Activated CD4-positive, CD25-positive, alpha-beta regulatory T cell treated with anti-CD3 and anti-CD28 coated beads, Interleukin-2, amount 50 U/mL, for 24 hours (primary cell): ENCODE data around the gene DCT.
A peak's percentile ranks its signal among the peaks of the same experiment; 100 is the strongest.

Source experiments
- ATAC-seq, 2 donors: fragments of 150-1000 bp; cut with Tn5 transposase; one replicate each; pipeline ENCODE4 v1.10.0; 2021; ENCODE audit warnings: mild to moderate bottlenecking in 1 of 2, moderate library complexity in 1 of 2

Gene DCT

DNA sequence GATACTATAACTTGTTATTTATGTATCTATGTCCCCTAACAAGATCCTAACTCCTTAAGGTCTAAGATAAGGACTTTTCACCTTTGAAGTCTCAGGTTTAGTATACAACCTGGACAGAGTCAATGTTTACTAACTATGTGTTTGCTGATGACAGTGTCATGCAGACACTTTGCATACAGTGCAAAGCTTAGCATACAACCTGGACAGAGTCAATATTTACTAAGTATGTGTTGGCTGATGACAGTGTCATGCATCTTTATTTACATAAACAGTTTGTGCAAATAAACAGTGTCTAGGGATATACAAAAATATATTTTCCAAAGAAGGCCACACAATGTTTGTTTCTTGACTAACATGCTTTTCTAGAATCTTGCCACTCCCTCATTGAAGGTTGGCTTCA is 34.7 kb downstream of the DCT start:
- ATAC-seq: no peak

DNA sequence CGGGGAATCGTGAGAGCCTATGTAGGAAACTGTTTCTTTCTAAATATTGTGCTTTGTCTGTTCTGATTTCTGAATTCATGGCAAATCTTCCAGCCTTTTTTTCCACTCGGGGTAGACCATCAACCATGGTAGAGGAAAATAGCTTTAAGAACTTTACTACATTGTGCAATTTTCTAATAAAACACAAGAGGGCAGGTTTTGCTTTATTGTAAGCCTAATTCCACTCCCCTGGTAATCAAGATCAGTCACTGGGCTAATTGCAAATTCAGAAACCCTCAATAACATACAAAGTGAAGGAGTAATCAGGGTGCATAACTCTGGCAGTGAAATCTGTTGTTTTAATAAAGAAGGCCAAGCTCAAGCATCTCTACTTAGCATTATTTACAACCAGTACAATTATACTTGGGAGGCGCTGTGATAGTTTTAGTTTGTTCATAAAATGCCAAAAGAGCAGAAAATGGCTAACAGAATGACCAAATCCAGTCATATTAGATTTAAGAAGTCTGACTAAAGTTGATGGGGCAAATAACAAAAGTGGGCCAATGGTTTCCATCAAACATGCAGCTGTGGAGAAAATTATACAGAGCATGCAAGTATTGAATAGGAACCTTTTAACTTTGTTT is 43.8 kb downstream of the DCT start:
- peak; percentile 36 to 44 for ATAC-seq

DNA sequence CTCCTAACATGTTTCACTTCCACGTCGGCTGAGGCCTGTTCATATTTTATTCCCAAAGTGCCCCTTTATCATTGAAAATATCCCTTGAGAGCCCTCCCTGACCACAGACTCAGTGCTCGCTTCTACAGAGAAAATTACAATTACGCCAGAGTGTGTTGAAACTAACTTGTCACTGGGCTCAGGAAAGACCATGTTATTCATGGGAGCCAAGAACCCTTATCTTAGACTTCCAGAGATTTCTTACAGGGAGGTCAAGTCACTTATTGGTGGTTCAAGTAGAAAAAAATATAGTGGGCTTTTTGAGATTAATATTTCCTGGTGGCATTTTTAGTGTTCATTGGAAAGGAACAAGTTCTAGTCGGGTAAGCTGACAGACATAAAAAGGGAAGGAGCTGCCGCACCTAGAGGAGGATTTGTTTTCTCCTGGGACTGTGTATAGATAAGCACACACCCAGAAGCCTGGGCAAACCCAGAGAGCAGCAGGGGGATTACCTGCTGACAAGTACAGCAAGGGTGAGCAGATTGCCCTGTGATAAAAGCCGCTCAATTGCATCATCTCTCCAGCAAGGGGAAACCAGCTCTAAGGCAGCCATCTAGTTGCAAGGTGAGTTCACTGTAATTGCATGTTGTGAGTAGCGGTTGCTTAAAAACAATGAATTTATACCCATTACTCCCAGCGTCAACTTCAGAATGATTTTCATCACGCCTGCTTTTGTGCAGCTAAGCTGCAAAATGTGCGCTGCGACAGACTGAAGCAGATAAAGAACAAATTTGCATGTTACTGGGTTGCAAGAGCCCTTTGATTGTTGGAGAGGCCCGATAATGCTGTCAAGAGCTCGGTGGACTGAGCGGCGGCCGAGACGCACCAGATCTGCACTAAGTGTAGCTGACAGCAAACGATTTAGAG is 46.2 kb downstream of the DCT start:
- peak; percentile 70 to 82 for ATAC-seq

DNA sequence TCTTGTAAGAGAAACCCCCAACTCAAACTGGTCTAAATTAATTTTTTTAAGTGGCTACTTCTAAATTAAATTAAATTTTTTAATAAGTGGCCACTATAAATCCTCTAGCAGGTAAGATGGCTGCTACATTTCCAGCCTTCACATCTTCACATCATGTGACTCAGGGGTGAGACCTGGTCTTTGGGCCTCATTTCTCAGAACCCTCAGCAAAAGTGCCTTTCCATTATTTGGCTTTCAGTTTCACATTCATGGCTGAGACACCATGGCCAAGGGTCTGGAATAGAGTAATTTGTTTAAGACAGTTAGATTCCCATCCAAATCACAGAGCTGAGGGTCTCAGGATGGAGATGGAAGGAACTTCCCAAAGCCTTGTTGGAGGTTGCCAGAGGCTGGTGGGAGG is 47.5 kb downstream of the DCT start:
- ATAC-seq: peak; percentile 37 to 64

DNA sequence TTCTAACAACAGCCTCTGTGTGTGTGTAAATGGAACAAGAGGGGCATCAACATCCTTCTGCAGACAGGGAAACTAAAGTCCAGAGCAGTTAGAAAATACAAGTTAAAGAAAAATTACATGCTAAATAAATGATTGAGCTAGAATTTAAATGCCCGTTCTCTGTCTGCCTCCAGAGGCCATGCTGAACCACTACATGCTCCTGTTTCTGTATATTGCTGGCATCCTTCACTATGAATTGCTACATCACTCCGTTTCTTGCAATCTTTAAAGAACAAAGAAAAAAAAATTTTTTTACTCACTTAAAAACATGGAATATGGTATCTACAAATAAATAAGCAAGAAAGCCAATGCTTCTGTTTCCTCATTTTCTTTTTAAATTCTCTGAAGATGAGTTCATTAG is 47.9 kb downstream of the DCT start:
- ATAC-seq: no peak

DNA sequence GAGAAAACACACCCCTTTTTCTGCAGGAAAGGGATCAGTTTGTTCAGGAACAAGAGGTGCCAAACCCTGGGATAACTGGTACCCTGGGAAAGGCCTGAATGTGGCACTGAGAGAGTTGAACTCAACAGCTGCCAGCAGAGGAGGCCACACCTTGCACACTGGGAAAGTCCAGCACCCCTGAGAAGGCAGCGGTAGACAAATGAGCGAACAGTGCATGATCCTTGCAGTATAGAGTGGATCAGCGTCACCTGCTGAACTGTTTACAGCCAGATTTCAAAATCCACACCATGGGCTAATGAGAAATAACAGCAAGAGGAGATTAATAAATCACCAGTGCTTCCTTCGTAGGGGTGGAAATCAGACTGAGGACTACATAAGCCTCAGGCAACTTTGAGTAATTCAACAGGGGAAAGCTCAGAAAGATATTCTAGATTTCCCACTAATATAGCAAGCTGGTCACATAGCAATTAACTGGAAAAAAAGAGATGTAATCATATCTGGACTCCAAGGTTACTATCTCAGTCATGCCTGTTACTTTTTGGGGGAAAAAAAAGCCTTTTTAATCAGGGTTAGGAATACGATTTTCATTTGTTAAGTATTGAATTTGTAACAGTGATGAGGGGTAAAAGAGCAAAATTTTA is 52.0 kb downstream of the DCT start:
- ATAC-seq: no peak

DNA sequence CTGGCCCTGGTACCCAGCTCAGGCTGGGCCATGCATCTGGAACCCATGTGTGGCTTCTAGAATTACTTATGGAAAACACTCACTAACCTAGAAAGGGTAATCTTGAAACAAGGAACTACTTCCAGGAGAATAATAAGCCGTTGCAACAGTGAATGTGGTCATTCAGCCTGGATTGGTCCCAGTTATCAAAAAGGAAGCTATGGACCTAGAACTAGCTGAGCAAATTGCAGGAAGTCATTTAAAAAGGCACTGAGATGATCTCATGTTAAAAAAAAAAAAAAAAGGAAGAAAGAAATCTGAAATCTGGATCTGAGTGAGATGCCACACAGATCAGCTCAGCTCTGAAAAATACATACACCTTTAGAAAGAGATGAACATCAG is 59.6 kb downstream of the DCT start:
- no peak for ATAC-seq

DNA sequence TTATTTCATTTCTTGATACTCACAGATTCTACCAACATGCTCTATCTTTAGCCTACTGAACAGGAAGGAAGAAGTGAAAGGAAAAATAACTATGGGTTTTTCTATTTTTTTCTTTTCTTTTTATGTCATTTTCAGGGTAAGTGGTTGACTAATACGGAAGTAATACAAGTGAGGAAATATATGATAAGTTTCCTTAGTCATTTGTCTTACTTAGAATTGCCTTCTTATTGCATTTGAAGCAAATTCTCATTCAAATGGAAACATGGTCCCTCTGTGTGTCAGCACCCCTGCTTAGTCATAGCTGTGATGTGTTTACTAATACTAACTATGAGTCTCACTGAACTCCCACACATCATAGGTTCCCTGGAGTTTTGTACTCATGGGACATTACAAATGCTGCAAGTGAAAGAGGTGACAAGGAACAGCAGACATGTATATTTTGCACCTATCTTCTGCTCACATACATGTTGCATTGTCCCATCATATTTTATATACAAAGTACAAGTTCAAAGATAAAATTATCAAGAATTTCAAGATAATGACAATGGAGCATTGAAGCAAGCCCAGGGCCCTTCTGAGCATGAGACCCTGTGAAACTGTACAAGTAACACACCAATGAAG is 60.1 kb downstream of the DCT start:
- ATAC-seq: peak; percentile 93 to 97

DNA sequence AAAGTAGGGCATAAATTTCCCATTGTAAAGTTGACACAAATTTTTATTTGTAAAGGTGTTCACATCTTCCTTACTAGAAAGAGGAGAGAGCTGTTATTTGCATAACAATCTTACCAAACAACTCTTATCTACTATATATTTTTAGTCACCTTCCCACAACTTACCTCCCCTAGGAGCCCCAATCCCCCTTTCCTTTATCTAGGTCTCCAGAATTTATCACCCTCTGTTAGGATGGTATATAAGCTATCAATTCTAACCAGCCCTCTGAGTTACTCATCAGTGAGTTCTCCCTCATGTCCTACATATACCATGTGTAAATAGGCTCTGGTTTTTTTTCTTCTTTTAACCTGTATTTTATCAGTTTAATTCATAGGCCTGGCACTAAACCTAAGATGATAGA is 62.2 kb downstream of the DCT start:
- no peak for ATAC-seq

DNA sequence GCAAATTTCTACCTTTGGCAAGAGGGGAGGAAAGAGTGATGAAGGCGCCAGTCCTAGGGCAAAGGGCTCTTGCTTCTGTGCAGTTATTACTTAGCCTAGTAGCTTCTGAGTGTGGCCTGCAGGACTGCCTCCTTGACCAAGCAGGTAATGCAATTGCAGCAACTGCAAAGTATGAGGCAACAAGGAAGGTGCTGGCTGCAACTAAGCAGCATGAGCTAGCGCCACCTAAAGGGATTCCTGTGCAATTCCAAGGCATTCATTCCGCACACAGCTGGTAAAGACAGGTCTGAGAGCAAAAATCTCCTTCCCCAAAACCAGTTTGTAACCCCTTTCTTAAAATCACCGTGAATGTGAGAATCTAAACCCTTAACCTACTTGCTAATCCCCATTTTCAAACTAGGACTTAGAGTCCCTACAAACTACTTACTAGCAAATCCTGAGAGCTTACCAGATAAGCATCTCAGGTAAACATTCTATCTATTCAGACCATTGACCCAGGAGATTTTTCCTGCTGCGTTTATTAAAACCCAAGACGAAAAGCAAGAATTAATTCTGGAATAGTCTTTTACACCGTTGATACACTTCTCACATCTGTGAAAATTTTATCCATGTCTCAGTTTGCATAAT is 62.9 kb downstream of the DCT start:
- no peak for ATAC-seq

DNA sequence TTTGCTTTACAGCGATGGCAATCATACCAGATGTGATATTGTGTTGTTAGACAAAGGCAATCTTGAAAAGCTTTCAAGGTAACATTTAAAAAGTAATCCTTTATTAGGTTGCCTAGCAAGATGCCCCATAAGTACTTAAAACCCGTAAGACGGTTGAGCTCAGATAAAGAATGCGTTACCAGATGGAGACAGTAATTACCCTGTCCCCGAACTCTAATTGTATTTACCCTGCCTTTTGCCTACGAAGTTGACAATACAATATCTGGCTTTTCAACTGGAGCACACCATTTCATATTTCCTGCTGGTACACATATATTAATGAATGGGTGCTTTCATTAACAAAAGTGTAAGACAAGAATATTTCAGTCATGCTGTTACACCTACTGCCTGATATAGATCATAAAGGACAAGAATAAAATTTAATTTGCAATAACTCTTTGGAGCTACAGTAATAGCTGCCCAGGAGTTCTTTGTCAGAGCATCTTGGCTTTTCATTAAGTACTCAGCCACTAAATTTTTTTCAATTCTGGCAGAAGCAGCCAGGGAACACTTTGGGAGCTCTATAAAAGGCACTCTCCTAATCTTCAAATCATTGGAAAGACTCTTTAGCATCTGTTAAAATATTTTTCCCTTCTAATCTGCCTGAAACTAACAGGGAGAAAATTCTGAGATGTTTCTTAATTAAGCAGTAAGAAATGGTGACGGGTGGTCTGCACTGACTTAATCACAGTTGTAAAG is 63.8 kb downstream of the DCT start:
- no peak for ATAC-seq

DNA sequence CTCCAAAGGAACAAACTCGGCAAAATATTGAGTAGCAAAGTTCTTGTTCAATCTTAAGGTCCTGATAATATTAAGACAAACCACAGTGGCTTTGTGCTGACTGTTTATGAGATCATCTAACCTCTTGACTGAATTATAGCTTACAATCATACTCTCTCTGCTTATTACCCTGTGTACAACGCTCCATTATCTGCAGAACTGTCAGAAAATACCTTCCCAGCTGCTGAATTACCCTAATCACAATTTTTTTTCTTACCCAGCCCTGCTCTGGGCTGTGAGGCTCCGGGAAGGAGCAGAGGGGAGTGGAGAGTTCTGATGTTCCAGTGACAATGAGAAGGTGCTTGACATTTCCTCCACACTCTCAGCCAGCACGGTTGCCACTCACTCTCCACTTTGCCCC is 64.8 kb downstream of the DCT start:
- ATAC-seq: no peak

DNA sequence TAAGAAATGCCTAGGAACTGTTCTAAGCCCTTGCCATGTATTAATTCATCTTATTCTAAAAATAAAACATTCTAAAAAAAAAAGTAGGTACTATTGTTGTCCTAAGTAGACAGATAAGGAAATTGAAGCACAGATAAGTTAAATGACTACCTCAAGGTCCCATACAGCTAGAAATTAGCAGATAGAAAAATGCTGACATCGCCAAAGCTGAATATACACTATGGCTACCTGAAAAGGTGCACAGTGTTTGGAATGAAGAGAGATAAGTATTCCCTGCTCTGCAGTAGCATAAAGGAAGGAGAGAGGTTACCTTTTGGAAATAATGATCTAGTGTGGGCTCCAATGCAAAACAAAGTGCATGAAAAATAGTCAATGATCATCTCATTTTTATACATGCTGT is 65.3 kb downstream of the DCT start:
- ATAC-seq: no peak

DNA sequence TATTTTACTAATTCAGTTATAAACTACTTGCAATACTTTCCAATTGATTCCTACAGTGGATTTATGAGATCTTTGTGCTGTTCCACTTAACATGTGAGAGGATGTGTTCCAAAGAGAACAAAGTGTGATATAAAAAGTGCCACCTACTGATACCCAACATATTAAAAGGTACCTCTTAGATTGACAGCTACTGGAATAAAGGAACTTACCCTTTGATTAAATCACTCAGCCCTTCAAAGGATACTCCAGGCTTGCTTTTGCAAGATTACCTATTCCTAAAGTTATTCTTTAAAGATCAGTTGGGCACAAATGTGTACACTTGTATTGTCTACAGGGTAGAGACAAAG is 65.9 kb downstream of the DCT start:
- ATAC-seq: no peak

DNA sequence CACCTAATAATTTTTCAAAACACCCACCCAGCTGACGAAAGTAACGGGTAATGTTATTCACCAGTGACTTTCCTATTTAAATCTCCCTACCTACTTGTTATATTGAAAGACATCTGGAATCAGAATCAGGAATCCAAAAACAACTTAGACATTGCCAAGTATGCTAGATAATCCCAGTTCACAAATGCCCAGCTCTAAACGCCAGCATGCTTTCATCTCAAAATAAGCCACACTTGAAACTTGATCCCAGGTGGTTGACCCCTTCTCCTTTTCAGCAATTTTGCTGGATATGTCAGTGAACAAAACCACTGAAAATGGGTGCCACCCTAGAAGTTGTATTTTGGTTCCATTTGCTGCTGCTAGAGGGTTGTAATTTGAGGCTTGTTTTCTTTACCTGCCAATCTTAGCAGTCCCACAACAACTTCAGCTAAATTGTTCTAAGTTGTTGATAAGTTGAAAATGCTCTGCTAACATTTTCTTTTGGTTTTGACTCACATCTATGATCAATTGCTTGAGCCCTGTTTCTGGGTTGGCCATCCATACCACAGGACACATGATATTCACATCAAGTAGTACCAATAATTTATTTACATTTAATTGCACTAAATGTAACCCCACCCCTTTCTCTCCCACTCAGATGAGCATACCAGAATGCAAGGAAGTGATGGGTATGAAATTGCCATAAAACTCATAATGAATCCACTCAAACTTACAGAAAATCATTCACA is 66.4 kb downstream of the DCT start:
- ATAC-seq: no peak

DNA sequence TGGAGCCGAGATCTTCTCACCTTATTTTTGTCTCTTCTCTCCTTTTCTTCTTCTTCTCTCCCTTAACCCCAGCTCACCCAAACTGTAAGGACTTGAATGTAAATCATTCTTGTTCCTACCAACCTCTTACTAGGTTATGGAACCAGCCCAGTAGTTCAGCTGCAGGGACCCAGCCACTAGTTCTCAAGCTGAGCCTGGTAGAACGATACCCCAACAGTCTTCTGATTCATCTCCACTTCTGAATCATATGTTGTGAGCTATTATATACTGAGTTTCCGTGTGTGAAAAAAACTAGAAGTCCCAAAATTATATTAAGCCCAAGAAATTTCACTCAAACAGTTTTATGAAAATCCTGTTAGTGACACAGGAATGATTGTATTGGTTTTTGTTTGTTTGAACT is 67.7 kb downstream of the DCT start:
- ATAC-seq: peak in 1 of 2 donors; percentile 43

DNA sequence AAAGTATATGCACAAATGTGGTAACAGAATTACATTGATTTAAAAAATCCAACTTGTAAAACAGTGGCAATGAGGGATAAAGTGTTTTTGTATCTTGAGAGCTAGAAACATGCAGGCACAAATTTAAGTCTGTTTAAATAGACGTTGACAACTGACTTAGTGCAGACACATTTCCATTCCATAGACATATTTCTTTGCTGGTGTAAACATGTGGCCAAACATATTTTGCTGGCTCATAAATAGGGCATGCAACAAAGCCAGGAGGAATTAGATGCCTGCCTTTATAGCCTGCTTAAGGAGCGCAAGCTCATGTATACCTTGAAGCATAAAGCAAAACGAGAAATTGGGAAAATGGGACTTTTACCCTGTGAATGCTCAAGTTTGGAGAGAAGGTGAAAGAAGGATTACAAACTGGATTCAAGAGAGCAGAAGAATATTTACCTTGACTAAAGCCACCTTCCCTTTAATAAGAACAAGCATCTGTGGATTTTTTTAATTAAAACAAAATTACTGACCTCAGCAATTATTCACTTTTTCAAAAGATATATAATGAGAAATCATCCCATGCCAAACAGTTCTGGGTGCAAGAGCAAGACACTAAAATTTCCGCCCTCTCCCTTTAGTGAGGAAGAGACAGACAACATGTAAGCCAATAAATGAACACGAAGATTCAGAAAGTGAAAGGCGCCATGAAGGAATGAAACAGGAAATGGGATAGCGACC is 71.0 kb downstream of the DCT start:
- ATAC-seq: no peak

DNA sequence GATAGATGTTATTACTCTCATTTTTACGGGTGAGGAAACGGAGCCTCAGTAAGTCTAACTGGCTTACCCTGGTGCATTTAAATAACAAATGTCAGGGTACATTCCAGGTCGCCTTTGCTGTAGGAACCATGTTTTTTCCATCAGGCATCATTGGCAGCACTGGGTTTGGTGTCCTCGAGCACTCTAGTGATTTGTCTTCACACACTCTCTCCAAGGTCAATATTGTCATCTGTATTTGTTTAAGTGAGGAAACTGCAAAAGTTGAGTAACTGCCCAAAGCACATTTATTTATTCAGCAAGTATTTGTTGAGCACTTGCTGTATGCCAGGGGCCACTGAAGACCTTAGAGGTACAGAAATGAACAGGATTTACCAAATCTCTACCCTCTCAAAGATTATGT is 78.6 kb downstream of the DCT start:
- ATAC-seq: no peak

DNA sequence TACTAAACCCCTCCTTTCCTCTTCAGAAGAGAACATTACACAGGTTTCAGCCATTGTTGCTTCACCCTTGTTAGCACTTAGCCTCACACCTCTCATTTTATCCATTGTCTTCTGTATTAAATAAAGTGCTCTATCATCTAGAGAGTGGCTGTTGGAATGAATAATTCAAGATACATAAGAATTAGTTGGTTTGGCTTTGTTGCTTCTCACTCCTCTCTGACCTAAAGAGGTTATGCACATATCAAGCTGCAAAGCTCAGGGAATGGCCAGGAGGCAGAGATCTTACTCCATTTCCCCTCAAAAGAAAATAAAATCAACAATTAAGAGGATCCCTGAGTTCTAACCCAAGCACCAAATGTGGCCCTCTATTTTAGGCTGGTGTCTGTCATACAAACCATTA is 79.7 kb downstream of the DCT start:
- no peak for ATAC-seq

DNA sequence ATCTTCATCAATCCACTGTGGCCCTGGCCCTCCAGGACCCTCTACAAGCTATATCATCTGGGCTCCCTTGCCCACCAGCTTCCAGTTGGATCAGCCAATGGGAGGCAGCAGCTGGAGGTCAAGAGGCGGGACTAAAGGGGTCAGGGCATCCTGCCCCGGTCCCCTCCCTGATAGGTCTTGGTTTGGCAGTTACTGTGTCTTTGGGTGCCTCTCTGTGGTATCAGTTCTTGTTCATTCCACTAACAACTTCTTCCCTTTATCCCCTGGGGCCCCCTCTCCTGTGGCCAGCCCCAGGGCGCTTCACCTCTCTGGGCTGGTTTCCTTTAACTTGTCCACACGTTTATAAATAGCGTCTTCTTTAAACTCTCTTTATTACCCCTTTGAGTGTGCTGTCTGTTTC is 83.6 kb downstream of the DCT start:
- no peak for ATAC-seq

DNA sequence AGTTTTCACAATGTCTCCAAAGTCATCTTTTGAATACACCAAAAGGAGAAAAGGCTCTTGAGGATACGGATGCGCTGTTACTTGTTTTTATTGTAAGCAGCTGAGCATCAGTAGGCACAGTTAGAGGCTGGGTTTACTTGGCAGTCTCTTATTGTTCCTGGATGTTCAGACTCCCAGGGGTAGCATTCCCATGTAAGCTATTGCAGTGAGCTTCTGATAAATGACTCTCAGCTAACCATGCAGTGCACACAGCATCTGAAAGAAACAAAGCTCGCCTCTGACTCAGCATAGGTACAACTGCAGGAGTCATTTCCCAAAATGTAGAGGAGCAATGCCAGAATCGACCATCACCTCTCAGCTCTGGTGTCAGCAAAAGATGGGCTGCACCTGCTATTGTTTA is 84.8 kb downstream of the DCT start:
- no peak for ATAC-seq
